ENCODE data around the gene GRIN2C.

Gene GRIN2C

DNA sequence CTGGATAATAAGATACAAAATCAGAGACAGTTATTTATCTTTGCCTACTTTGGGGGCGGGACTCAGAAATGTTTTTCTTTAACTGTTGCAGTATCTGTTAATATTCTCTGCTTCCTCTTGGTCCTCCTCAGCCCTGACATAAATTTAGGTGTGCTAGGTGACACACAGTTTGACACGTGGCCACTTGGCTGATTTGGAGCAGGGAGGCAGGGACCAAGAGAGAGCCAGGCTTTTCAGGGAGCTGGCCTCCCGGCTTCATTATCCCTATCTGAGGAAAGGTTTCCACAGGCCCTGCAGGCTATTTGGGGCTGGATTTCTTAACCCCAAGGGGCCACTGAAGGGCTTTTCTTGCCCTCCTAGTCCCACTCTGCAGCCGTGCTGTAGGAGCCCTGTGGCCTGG is 63.5 kb downstream of the GRIN2C start:
- no peak for DNase-seq

DNA sequence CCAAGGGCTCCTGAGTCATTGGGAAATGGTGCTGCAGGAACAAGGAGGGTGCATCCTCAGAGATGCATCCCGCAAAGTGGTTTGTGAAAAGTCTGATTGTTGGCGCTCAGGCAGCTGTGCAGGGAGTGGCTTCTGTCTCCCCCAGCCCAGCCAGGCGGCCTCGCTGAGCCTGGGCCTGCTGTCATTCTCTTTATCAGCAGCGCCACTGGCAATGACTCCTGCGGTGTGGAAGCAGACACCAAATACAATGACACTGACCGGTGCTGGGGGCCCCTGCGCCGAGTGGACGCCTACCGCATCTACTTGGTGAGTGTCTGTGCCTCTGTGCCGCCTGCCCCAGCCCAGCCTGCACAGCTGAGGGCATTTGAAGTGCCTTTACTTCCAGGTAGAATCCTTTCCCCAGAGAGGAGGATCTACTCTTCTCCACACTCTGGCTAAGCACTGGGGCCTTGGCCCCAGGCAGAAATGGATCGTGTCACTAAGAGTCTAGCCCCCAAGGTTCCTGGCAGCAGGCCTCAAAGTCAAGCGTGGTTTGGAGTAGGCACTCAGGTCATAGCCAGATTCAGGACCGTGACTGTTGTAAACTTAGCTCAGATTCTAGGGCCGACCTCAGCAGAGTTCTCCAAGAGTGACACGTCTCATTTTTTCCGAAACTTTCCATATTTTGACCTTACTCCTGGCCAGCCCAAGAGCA is 64.2 kb downstream of the GRIN2C start:
- no peak for DNase-seq

DNA sequence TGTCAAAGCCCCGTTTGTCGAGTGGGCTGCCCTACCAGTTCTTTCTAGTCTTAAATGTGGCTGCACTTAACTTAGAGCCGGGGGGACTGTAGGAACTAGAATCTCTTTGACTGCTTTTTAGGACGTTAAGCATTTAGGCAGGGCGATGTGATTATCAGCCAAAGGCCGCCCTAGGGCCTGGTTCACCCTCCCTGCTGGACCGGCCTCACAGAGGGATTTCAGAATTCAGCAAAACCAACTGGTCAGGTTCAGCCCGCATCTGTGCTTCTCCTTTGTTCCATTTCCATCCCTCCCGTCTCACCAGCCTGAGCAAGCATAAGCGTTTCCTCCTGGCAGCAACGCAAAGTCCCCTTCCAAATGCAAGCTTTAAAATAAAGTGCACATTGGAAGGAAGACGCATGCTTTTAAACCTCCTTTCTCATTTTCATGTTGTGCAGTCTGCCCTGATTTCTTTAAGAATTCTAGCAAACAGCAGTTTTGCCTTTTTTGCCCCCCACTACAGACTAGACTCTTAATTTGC is 67.0 kb downstream of the GRIN2C start:
- DNase-seq = no peak
